Naive thymus-derived CD8-positive, alpha-beta T cell (primary cell): Measurements from ENCODE around the gene APLN. TPM values are rescaled to one million over a fixed set of nuclear protein-coding genes. Genes with fewer than 3 reads are reported as not detected.

Experiments used
- ATAC-seq, 2 donors: fragments of 150-1000 bp; cut with Tn5 transposase in 1 of 2; sonication (Bioruptor Pico), chemical (Tn5 transposase) in 1 of 2; 1 replicate in 1 of 2; 2 replicates in 1 of 2; pipeline ENCODE4 v1.10.0; 2021; ENCODE audit warnings: mild to moderate bottlenecking in 2 of 2, moderate library complexity in 2 of 2
- POLR2A ChIA-PET: fragments of 350-600 bp; sonication (Branson Sonifier 250); formaldehyde crosslinking; loops from one replicate; lab custom pipeline; 2021; ENCODE audit warnings: antibody characterized with exemption; lab: Charles Lee
- DNase-seq, 10 donors: peaks; one replicate each; pipeline versions ENCODE4 v3.0.0 to v3.0.0-alpha.2; 2020 to 2022
- H3K27ac Mint-ChIP-seq, 10 donors: one replicate each; pipeline ENCODE4 v1.8.0; 2020 to 2022; ENCODE audit warnings: mild to moderate bottlenecking in 10 of 10, mixed read lengths in 10 of 10, moderate library complexity in 4 of 10, inconsistent platforms in 1 of 10
- H3K27me3 Mint-ChIP-seq, 5 donors: one replicate each; pipeline ENCODE4 v1.8.0; 2021 to 2022; ENCODE audit warnings: mixed read lengths in 5 of 5
- H3K36me3 Mint-ChIP-seq, 3 donors: one replicate each; pipeline ENCODE4 v1.8.0; 2020 to 2022; ENCODE audit warnings: mixed read lengths in 3 of 3, mild to moderate bottlenecking in 2 of 3, inconsistent platforms in 1 of 3
- H3K4me1 Mint-ChIP-seq, 4 donors: one replicate each; pipeline ENCODE4 v1.8.0; 2021 to 2022; ENCODE audit warnings: mixed read lengths in 4 of 4
- H3K4me3 Mint-ChIP-seq, 10 donors: one replicate each; pipeline ENCODE4 v1.8.0; 2020 to 2022; ENCODE audit warnings: mild to moderate bottlenecking in 10 of 10, mixed read lengths in 10 of 10, moderate library complexity in 6 of 10, inconsistent platforms in 1 of 10
- H3K9me3 Mint-ChIP-seq, 9 donors: one replicate each; pipeline ENCODE4 v1.8.0; 2020 to 2022; ENCODE audit warnings: mixed read lengths in 9 of 9, mild to moderate bottlenecking in 3 of 9, inconsistent platforms in 1 of 9, moderate library complexity in 1 of 9
- polyA plus RNA-seq, 3 donors: library from polyadenylated mRNA; unstranded; fragments of 300-500 nt; fragmentation: Illumina TruSeq; gene quantifications; one replicate each; pipeline ENCODE4 v1.2.3, GENCODE V29; 2021
- total RNA-seq, 8 experiments: library from RNA in 2 of 8; stranded (reverse) in 2 of 8; gene quantifications; one replicate each; pipeline ENCODE4 v1.2.3 and lab custom pipeline; 2021 to 2026

APLN gene
- total and polyA plus RNA-seq, 5 experiments from 2014 or later = not detected

GRCh38 chrX:129600981-129601424, 53.8 kb downstream of the APLN start:
- Mint-ChIP-seq H3K27me3 (no peaks in the 10 kb centered on the region), H3K9me3 (no peaks in the 10 kb centered on the region), H3K36me3 (no peaks in the 10 kb centered on the region), H3K27ac (peak overlapping the region in 1 of 10 donors; percentile 68), H3K4me3 (no peak overlapping the region), H3K4me1 (peaks cover 8 to 34% (median 18%) of the 10 kb centered on the region in 4 donors)
- POLR2A ChIA-PET = interaction anchor here (1.0 kb wide), 1 partner anchor 324 kb away, joined by 3 read pairs; no protein-coding TSS in a partner anchor
- ATAC-seq (peak in 1 of 2 donors; percentile 32), DNase-seq (peak in 3 of 10 donors; percentile 6 to 32 (median 24))

- Mint-ChIP-seq H3K36me3 (no peaks in the 10 kb centered on the region), H3K4me3 (no peak overlapping the region), H3K4me1 (peaks cover 8 to 27% (median 15%) of the 10 kb centered on the region in 4 donors), H3K9me3 (no peaks in the 10 kb centered on the region), H3K27ac (no peak overlapping the region), H3K27me3 (no peaks in the 10 kb centered on the region)
- DNase-seq (no peak), ATAC-seq (no peak)
- POLR2A ChIA-PET = no interaction called here
Observed at GRCh38 chrX:129599996-129600395, 54.8 kb downstream of the APLN start.

- Mint-ChIP-seq H3K4me1 (peaks cover 8 to 24% (median 14%) of the 10 kb centered on the region in 4 donors), H3K27me3 (no peaks in the 10 kb centered on the region), H3K9me3 (no peaks in the 10 kb centered on the region), H3K27ac (peak overlapping the region in 1 of 10 donors; percentile 13), H3K36me3 (no peaks in the 10 kb centered on the region), H3K4me3 (no peak overlapping the region)
- ATAC-seq (no peak), DNase-seq (no peak)
- POLR2A ChIA-PET = no interaction called here
Observed at GRCh38 chrX:129599499-129599898, 55.3 kb downstream of the APLN start.

- POLR2A ChIA-PET = no interaction called here
- no peaks in the 10 kb centered on the region for H3K27me3 Mint-ChIP-seq
- H3K9me3 Mint-ChIP-seq = no peaks in the 10 kb centered on the region
- no peaks in the 10 kb centered on the region for H3K36me3 Mint-ChIP-seq
- H3K27ac Mint-ChIP-seq = peak overlapping the region in 2 of 10 donors; percentile 44 to 62
- ATAC-seq = no peak
- H3K4me1 Mint-ChIP-seq = peaks cover 2 to 13% (median 6%) of the 10 kb centered on the region in 4 donors
- H3K4me3 Mint-ChIP-seq = no peak overlapping the region
- no peak for DNase-seq
Observed at GRCh38 chrX:129597905-129598304, 56.9 kb downstream of the APLN start.

- Mint-ChIP-seq H3K4me1 (peaks cover 0 to 2% (median 0%) of the 10 kb centered on the region in 4 donors), H3K27me3 (no peaks in the 10 kb centered on the region), H3K36me3 (no peaks in the 10 kb centered on the region), H3K9me3 (no peaks in the 10 kb centered on the region), H3K4me3 (no peak overlapping the region), H3K27ac (no peak overlapping the region)
- POLR2A ChIA-PET = no interaction called here
- no peak for ATAC-seq
- no peak for DNase-seq
Observed at GRCh38 chrX:129596077-129596476, 58.7 kb downstream of the APLN start.

Other genes with a start within 250 kb of the APLN start
- gene SMARCA1, start 131.5 kb downstream of the APLN start, total RNA-seq = 1 to 10 TPM; 1.1 to 1.3 TPM
- 1 to 10 TPM; 1.4 to 2.1 (median 1.4) TPM for gene SMARCA1, start 131.5 kb downstream of the APLN start, polyA plus RNA-seq
- 1 to 10 TPM; 3.1 to 3.4 TPM for gene OCRL, start 114.7 kb downstream of the APLN start, total RNA-seq
- under 1 TPM; 0.48 to 0.57 (median 0.50) TPM for gene OCRL, start 114.7 kb downstream of the APLN start, polyA plus RNA-seq
- not detected for gene XPNPEP2, start 84.0 kb upstream of the APLN start, total RNA-seq
- under 1 TPM in 2 of 3 donors, not detected in 1; 0.13 to 0.47 TPM for gene XPNPEP2, start 84.0 kb upstream of the APLN start, polyA plus RNA-seq
- 100 to 1,000 TPM; 154 to 158 TPM for gene SASH3, start 125.0 kb upstream of the APLN start, total RNA-seq
- gene SASH3, start 125.0 kb upstream of the APLN start, polyA plus RNA-seq = 100 to 1,000 TPM; 100 to 187 (median 115) TPM
- 10 to 100 TPM in 1 of 2 experiments, 1 to 10 TPM in 1; 9.6 to 12.3 TPM for gene ZDHHC9, start 188.9 kb upstream of the APLN start, total RNA-seq
- 1 to 10 TPM; 4.1 to 7.5 (median 5.8) TPM for gene ZDHHC9, start 188.9 kb upstream of the APLN start, polyA plus RNA-seq